HCT116 (cell line): ENCODE data around the gene GEMIN5.

Experiments used
- CEBPB ChIP-seq: IDR thresholded peaks from 2 replicates; pipeline ENCODE4 v1.6.1; 2012; ENCODE audit warnings: low read depth
- CTCF ChIP-seq, 3 experiments: fragments of 200-600 bp in 1 of 3; sonication (generic) in 1 of 3; IDR thresholded peaks in 2 of 3; conservative IDR thresholded peaks in 1 of 3; 2 replicates each; pipeline ENCODE4 v1.5.1; 2012 to 2017; ENCODE audit warnings: low read depth in 2 of 3, low read length in 2 of 3, antibody characterized with exemption in 1 of 3, borderline replicate concordance in 1 of 3, control low read depth in 1 of 3, mild to moderate bottlenecking in 1 of 3, mixed read lengths in 1 of 3, mixed run types in 1 of 3, moderate library complexity in 1 of 3; ENCODE audit not compliant: insufficient read depth in 1 of 3
- EGR1 ChIP-seq: IDR thresholded peaks from 2 replicates; pipeline ENCODE4 v1.6.1; 2012; ENCODE audit warnings: low read depth
- EZH2 ChIP-seq: fragments of 200-600 bp; sonication (generic); IDR thresholded peaks from 2 replicates; pipeline ENCODE4 v1.6.1; 2017; ENCODE audit warnings: antibody characterized with exemption, mixed run types
- POLR2A ChIP-seq: IDR thresholded peaks from 2 replicates; pipeline ENCODE4 v1.7.0; 2011; ENCODE audit warnings: borderline replicate concordance; ENCODE audit not compliant: insufficient read depth, insufficient read length; ENCODE audit errors: extremely low read depth
- POLR2AphosphoS5 ChIP-seq: IDR thresholded peaks from 2 replicates; pipeline ENCODE4 v1.6.1; 2011; ENCODE audit warnings: mild to moderate bottlenecking, low read depth, low read length, moderate library complexity
- RAD21 ChIP-seq: IDR thresholded peaks from 2 replicates; pipeline ENCODE4 v1.6.1; 2012; ENCODE audit warnings: low read depth, mild to moderate bottlenecking
- TCF7L2 ChIP-seq: IDR thresholded peaks from 2 replicates; pipeline ENCODE4 v1.7.0; 2011; ENCODE audit warnings: borderline replicate concordance, inconsistent platforms; ENCODE audit not compliant: insufficient read depth, insufficient read length; ENCODE audit errors: extremely low read depth
- TF ChIP-seq, protein P1 (sequence below): IDR thresholded peaks from 2 replicates; pipeline ENCODE4 v1.6.1; 2011; ENCODE audit warnings: mild to moderate bottlenecking, low read length, moderate library complexity; ENCODE audit not compliant: insufficient replicate concordance; ENCODE audit errors: extremely low read depth

- TF ChIP-seq CTCF (IDR thresholded peaks at IDR 0.05 in 2 of 3, conservative IDR thresholded peaks at IDR 0.05 in 1 of 3; ENCODE audit: borderline replicate concordance in 1 of 3, insufficient read depth in 1 of 3, low read depth in 2 of 3, low read length in 2 of 3) (no peak), CEBPB (no peak), EZH2 (no peak), POLR2A (no peak), EGR1 (no peak), POLR2AphosphoS5 (no peak), TCF7L2 (no peak), RAD21 (no peak)
- TF ChIP-seq, protein P1, sequence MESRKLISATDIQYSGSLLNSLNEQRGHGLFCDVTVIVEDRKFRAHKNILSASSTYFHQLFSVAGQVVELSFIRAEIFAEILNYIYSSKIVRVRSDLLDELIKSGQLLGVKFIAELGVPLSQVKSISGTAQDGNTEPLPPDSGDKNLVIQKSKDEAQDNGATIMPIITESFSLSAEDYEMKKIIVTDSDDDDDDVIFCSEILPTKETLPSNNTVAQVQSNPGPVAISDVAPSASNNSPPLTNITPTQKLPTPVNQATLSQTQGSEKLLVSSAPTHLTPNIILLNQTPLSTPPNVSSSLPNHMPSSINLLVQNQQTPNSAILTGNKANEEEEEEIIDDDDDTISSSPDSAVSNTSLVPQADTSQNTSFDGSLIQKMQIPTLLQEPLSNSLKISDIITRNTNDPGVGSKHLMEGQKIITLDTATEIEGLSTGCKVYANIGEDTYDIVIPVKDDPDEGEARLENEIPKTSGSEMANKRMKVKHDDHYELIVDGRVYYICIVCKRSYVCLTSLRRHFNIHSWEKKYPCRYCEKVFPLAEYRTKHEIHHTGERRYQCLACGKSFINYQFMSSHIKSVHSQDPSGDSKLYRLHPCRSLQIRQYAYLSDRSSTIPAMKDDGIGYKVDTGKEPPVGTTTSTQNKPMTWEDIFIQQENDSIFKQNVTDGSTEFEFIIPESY, result no peak
Measured at GRCh38 chr5:154977409-154977808, 39.4 kb upstream of the GEMIN5 start.
